Neural cell (in vitro differentiated cells): ENCODE data around the gene IFNGR1.

Source experiments
- CTCF ChIP-seq: fragments of 450-650 bp; IDR thresholded peaks from 2 replicates; pipeline ENCODE4 v1.5.1; 2014; ENCODE audit warnings: antibody characterized with exemption, mild to moderate bottlenecking, moderate library complexity; ENCODE audit not compliant: poor library complexity, severe bottlenecking
- EP300 ChIP-seq: fragments of 450-650 bp; conservative IDR thresholded peaks from 2 replicates; pipeline ENCODE4 v1.6.1; 2014; ENCODE audit warnings: antibody characterized with exemption, mild to moderate bottlenecking, moderate library complexity; ENCODE audit not compliant: poor library complexity, severe bottlenecking
- POLR2AphosphoS5 ChIP-seq: IDR thresholded peaks from 2 replicates; pipeline ENCODE4 v1.6.1; 2012
- RAD21 ChIP-seq: fragments of 450-650 bp; conservative IDR thresholded peaks from 2 replicates; pipeline ENCODE4 v1.6.1; 2014; ENCODE audit warnings: antibody characterized with exemption, mild to moderate bottlenecking, moderate library complexity
- SMC3 ChIP-seq: fragments of 450-650 bp; conservative IDR thresholded peaks from 2 replicates; pipeline ENCODE4 v1.6.1; 2014; ENCODE audit warnings: antibody characterized with exemption, mild to moderate bottlenecking, moderate library complexity; ENCODE audit not compliant: poor library complexity
- TAF1 ChIP-seq: IDR thresholded peaks from 2 replicates; pipeline ENCODE4 v1.6.1; 2012; ENCODE audit warnings: low read depth

- TF ChIP-seq CTCF (no peak), RAD21 (no peak), POLR2AphosphoS5 (no peak), TAF1 (no peak), SMC3 (no peak), EP300 (no peak)
These were observed 43.3 kb downstream of the IFNGR1 start for GRCh38 chr6:137175868-137176245.
